ENCODE results near the gene ERFE. TPM values are rescaled to one million over a fixed set of nuclear protein-coding genes. Genes with fewer than 3 reads are reported as not detected.

ERFE gene
- total and polyA plus RNA-seq, 10 of the 15 experiments (the other 5 are each of a cell fraction or from before 2014, with no cell fraction given) = not detected

DNA sequence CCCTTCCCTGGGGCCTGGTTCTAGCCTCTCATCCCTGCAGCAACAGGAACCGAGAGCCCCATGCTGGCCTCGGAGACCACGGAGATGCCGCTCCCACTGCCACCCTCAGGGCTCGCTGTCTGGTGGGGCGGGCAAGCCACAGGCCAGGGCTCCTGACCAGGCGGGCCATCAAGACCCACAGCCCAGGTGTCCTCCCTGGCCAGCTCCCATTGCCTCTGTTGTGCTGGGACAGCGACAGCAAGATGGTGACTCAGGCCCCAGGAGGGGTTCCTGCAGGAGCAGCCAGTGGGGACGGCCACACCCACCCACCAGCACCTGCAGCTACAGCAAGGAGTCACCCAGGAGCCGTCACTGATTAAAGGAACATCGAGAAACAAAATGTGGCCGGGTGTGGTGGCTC is 12.9 kb upstream of the ERFE start:
- intact Hi-C loops (cut with micrococcal nuclease; ENCODE audit: unreplicated experiment) = no loop called here
- no peak for FAIRE-seq
- SMC1A ChIA-PET (ENCODE audit: uncharacterized antibody, unreplicated experiment) = no interaction called here

More for the DNA sequence above, 12.9 kb upstream of the ERFE start:
- no peak overlapping the region for H3K4me3 ChIP-seq
- RAD21 ChIA-PET (ENCODE audit: unreplicated experiment) = no interaction called here
- no peak overlapping the region for H3K27ac ChIP-seq (ENCODE audit: control insufficient read depth, insufficient read depth)
- no peaks in the 10 kb centered on the region for H3K36me3 ChIP-seq (ENCODE audit: control insufficient read depth in 2 of 2, insufficient read depth in 2 of 2, low read length in 1 of 2)
- ATAC-seq (no peak), DNase-seq (ENCODE audit: low read depth, low spot score) (no peak)
- no peak overlapping the region for H3K9ac ChIP-seq (ENCODE audit: control insufficient read depth, insufficient read depth, low read length)
- WGBS (ENCODE audit: insufficient coverage, insufficient replicate concordance, low lambda C conversion rate, missing lambda C conversion rate) = 55% methylated on average over 8 of the region's 12 CpGs
- no peaks in the 10 kb centered on the region for H3K4me1 ChIP-seq (ENCODE audit: control insufficient read depth, insufficient read depth, low read length)
- CTCF ChIA-PET = no interaction called here
- H3K79me2 ChIP-seq (ENCODE audit: control insufficient read depth, insufficient read depth, low read length) = no peaks in the 10 kb centered on the region
- H4K20me1 ChIP-seq (ENCODE audit: control insufficient read depth, insufficient read depth) = no peaks in the 10 kb centered on the region
- H3K9me3 ChIP-seq (replicated peaks; ENCODE audit: control insufficient read depth, insufficient read depth, low read length) = no peaks in the 10 kb centered on the region
- BruUV-seq (replicated peaks) = no TSS peak
- TF ChIP-seq, protein P1, sequence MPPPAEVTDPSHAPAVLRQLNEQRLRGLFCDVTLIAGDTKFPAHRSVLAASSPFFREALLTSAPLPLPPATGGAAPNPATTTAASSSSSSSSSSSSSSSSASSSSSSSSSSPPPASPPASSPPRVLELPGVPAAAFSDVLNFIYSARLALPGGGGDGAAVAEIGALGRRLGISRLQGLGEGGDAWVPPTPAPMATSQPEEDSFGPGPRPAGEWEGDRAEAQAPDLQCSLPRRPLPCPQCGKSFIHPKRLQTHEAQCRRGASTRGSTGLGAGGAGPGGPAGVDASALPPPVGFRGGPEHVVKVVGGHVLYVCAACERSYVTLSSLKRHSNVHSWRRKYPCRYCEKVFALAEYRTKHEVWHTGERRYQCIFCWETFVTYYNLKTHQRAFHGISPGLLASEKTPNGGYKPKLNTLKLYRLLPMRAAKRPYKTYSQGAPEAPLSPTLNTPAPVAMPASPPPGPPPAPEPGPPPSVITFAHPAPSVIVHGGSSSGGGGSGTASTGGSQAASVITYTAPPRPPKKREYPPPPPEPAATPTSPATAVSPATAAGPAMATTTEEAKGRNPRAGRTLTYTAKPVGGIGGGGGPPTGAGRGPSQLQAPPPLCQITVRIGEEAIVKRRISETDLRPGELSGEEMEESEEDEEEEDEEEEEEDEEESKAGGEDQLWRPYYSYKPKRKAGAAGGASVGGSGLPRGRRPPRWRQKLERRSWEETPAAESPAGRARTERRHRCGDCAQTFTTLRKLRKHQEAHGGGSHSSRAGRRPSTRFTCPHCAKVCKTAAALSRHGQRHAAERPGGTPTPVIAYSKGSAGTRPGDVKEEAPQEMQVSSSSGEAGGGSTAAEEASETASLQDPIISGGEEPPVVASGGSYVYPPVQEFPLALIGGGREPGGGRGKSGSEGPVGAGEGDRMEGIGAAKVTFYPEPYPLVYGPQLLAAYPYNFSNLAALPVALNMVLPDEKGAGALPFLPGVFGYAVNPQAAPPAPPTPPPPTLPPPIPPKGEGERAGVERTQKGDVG (CRISPR knock-in tag; IDR thresholded peaks at IDR 0.05) = no peak
- TF ChIP-seq, protein P2, sequence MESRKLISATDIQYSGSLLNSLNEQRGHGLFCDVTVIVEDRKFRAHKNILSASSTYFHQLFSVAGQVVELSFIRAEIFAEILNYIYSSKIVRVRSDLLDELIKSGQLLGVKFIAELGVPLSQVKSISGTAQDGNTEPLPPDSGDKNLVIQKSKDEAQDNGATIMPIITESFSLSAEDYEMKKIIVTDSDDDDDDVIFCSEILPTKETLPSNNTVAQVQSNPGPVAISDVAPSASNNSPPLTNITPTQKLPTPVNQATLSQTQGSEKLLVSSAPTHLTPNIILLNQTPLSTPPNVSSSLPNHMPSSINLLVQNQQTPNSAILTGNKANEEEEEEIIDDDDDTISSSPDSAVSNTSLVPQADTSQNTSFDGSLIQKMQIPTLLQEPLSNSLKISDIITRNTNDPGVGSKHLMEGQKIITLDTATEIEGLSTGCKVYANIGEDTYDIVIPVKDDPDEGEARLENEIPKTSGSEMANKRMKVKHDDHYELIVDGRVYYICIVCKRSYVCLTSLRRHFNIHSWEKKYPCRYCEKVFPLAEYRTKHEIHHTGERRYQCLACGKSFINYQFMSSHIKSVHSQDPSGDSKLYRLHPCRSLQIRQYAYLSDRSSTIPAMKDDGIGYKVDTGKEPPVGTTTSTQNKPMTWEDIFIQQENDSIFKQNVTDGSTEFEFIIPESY (IDR thresholded peaks at IDR 0.05) = no peak
- TF ChIP-seq RBBP5 (conservative IDR thresholded peaks at IDR 0.05) (no peak), CBFB (IDR thresholded peaks at IDR 0.05; ENCODE audit: low read depth) (no peak)
- no peak overlapping the region for H2AFZ ChIP-seq (ENCODE audit: control insufficient read depth, low read depth, low read length)
- no peaks in the 10 kb centered on the region for H3K27me3 ChIP-seq (replicated peaks in 1 of 2; ENCODE audit: control insufficient read depth in 2 of 2, insufficient read depth in 2 of 2, low read length in 1 of 2)
- POLR2A ChIA-PET = no interaction called here
- in situ Hi-C loops (cut with MboI) = no loop called here
- no peak overlapping the region for H3K4me2 ChIP-seq (ENCODE audit: control insufficient read depth, insufficient read depth)

Data from GM12878 (cell line).